B cell (primary cell): ENCODE results near the gene RAPGEF6. TPM values are rescaled to one million over a fixed set of nuclear protein-coding genes. Genes with fewer than 3 reads are reported as not detected.

Source experiments
- ATAC-seq: fragments of 200-7000 bp; cut with Tn5 transposase; one replicate; pipeline ENCODE4 v1.10.0; 2021; ENCODE audit warnings: low read depth, mild to moderate bottlenecking, moderate number of reproducible peaks, moderate library complexity
- CTCF ChIA-PET: fragments of 350-600 bp; sonication (Branson Sonifier 250); formaldehyde crosslinking; loops from one replicate; lab custom pipeline; 2021; ENCODE audit warnings: antibody characterized with exemption, inconsistent platforms; lab: Charles Lee
- POLR2A ChIA-PET: fragments of 350-600 bp; sonication (Branson Sonifier 250); formaldehyde crosslinking; loops from one replicate; lab custom pipeline; 2021; ENCODE audit warnings: antibody characterized with exemption; lab: Charles Lee
- DNase-seq: peaks from one replicate; pipeline ENCODE4 v3.0.0; 2013
- H2AFZ ChIP-seq: 2 replicates; pipeline ENCODE4 v1.6.1; 2012; ENCODE audit warnings: mild to moderate bottlenecking, low read depth, low read length; ENCODE audit not compliant: insufficient read depth, poor library complexity, severe bottlenecking
- H3K27ac ChIP-seq, 2 donors: 1 replicate in 1 of 2; 2 replicates in 1 of 2; pipeline ENCODE4 v1.5.1; 2012 to 2013; ENCODE audit warnings: low read length in 2 of 2, mild to moderate bottlenecking in 2 of 2, moderate library complexity in 1 of 2
- H3K27me3 ChIP-seq, 4 experiments: fragments of 200-600 bp in 1 of 4; sonication (generic) in 1 of 4; replicated peaks in 1 of 4; 1 replicate in 2 of 4; 2 replicates in 2 of 4; pipeline versions ENCODE4 v1.6.1 to v1.7.0; 2013 to 2016; ENCODE audit warnings: low read length in 3 of 4, mild to moderate bottlenecking in 2 of 4, mixed read lengths in 1 of 4, moderate library complexity in 1 of 4; ENCODE audit not compliant: insufficient read depth in 4 of 4, control insufficient read depth in 3 of 4; ENCODE audit errors: control extremely low read depth in 1 of 4
- H3K36me3 ChIP-seq, 2 experiments: replicated peaks in 1 of 2; 1 replicate in 1 of 2; 2 replicates in 1 of 2; pipeline versions ENCODE4 v1.6.1 to v1.7.1; 2013; ENCODE audit warnings: low read length in 1 of 2; ENCODE audit not compliant: insufficient read depth in 2 of 2, control insufficient read depth in 1 of 2; ENCODE audit errors: control extremely low read depth in 1 of 2, extremely low read depth in 1 of 2
- H3K4me1 ChIP-seq, 2 donors: fragments of 200-600 bp in 1 of 2; sonication (generic) in 1 of 2; 1 replicate in 1 of 2; 2 replicates in 1 of 2; pipeline versions ENCODE4 v1.5.1 to v1.6.1; 2013 to 2017; ENCODE audit warnings: low read length in 2 of 2; ENCODE audit not compliant: control insufficient read depth in 2 of 2, insufficient read depth in 2 of 2
- H3K4me2 ChIP-seq: replicated peaks from 2 replicates; pipeline ENCODE3; 2012; ENCODE audit warnings: mild to moderate bottlenecking, low read depth, low read length; ENCODE audit not compliant: poor library complexity, severe bottlenecking
- H3K4me3 ChIP-seq, 5 experiments: fragments of 200-600 bp in 1 of 5; sonication (generic) in 1 of 5; 1 replicate in 3 of 5; 2 replicates in 2 of 5; pipeline versions ENCODE4 v1.5.1 to v1.7.0; 2011 to 2016; ENCODE audit warnings: low read length in 4 of 5, mild to moderate bottlenecking in 4 of 5, low read depth in 2 of 5, control low read depth in 1 of 5, moderate library complexity in 1 of 5; ENCODE audit not compliant: insufficient read depth in 1 of 5; ENCODE audit errors: control extremely low read depth in 1 of 5, extremely low read depth in 1 of 5
- H3K79me2 ChIP-seq: fragments of 200-600 bp; sonication (generic); one replicate; pipeline ENCODE4 v1.6.0; 2016; ENCODE audit warnings: low read length; ENCODE audit not compliant: control insufficient read depth, insufficient read depth
- H3K9ac ChIP-seq: fragments of 200-600 bp; sonication (generic); 2 replicates; pipeline ENCODE4 v1.6.1; 2017; ENCODE audit warnings: mild to moderate bottlenecking, low read length, moderate library complexity
- H3K9me3 ChIP-seq, 3 donors: one replicate each; pipeline versions ENCODE4 v1.6.1 to v1.7.1; 2013; ENCODE audit warnings: low read length in 2 of 3; ENCODE audit not compliant: control insufficient read depth in 2 of 3, insufficient read depth in 1 of 3; ENCODE audit errors: control extremely low read depth in 1 of 3
- H4K20me1 ChIP-seq: 2 replicates; pipeline ENCODE4 v1.6.0; 2012; ENCODE audit warnings: mild to moderate bottlenecking, low read length; ENCODE audit not compliant: insufficient read depth, control insufficient read depth, poor library complexity, severe bottlenecking
- H3K27ac Mint-ChIP-seq: one replicate; pipeline ENCODE4 v1.8.0; 2021; ENCODE audit warnings: mixed read lengths
- H3K27me3 Mint-ChIP-seq: one replicate; pipeline ENCODE4 v1.8.0; 2021; ENCODE audit warnings: mixed read lengths
- H3K4me1 Mint-ChIP-seq: one replicate; pipeline ENCODE4 v1.8.0; 2021; ENCODE audit warnings: mixed read lengths
- H3K4me3 Mint-ChIP-seq: one replicate; pipeline ENCODE4 v1.8.0; 2021; ENCODE audit warnings: mixed read lengths
- H3K9me3 Mint-ChIP-seq: one replicate; pipeline ENCODE4 v1.8.0; 2022; ENCODE audit warnings: mixed read lengths; ENCODE audit not compliant: insufficient read depth
- EZH2 ChIP-seq: IDR thresholded peaks from 2 replicates; pipeline ENCODE4 v1.6.1; 2012; ENCODE audit warnings: borderline replicate concordance, low read depth, mild to moderate bottlenecking, moderate library complexity, low read length; ENCODE audit not compliant: insufficient read depth, poor library complexity, severe bottlenecking
- WGBS: methylation state at CpG from one replicate; pipeline ENCODE4 v1.1.5; 2013; ENCODE audit warnings: missing lambda C conversion rate; ENCODE audit not compliant: insufficient coverage; 5-methylcytosine and 5-hydroxymethylcytosine counted together
- intact Hi-C: fragments of 100-400 bp; cut with micrococcal nuclease; formaldehyde crosslinking; loops from one replicate; pipeline ENCODE4 v1.10.0; 2022
- polyA plus RNA-seq: library from polyadenylated mRNA; depleted of rRNA; stranded (reverse); fragments of >200 nt; gene quantifications from 2 replicates; pipeline ENCODE4 v1.2.3, GENCODE V29; 2012
- small RNA-seq: library from RNA; depleted of rRNA; stranded (forward); fragments of <200 nt; gene quantifications from one replicate; pipeline ENCODE3, GENCODE V24; 2012; ENCODE audit warnings: low replicate concordance, low read depth; ENCODE audit not compliant: insufficient read length
- total RNA-seq, 2 donors: library from RNA; stranded (reverse); fragments of 120-200 nt in 1 of 2; gene quantifications; 1 replicate in 1 of 2; 2 replicates in 1 of 2; pipeline versions ENCODE4 v1.2.3 to v1.2.4, GENCODE V29; 2013 to 2022
- TF ChIP-seq, protein P1 (sequence below): fragments of 200-600 bp; IDR thresholded peaks from one replicate; pipeline ENCODE4 v1.8.0; 2022; ENCODE audit warnings: antibody characterized with exemption, mild to moderate bottlenecking

RAPGEF6 gene
- total and polyA plus RNA-seq, 2 donors (not counting 1 experiment from before 2014, with no cell fraction given): 9.8 to 56.2 TPM

DNA sequence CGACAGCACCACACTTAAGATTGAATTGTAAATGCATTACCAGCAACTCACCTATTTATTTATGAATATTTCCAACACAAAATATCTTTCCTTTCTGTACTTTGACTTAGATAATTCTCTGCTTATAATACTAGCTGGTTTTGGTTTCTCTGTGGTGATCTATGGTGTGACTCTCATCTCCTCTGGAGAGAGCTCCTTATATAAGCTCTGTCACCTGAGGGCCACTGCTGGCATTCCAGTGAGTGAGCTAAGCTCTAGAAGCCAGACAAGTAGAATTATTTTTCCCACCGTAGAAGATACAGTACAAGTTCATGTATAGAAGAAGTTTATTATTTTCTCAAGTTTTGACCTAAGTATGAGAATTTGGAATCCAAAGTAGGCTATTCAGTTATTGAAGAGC, 259.7 kb downstream of the RAPGEF6 start:
- TF ChIP-seq EZH2: no peak
- TF ChIP-seq, protein P1, sequence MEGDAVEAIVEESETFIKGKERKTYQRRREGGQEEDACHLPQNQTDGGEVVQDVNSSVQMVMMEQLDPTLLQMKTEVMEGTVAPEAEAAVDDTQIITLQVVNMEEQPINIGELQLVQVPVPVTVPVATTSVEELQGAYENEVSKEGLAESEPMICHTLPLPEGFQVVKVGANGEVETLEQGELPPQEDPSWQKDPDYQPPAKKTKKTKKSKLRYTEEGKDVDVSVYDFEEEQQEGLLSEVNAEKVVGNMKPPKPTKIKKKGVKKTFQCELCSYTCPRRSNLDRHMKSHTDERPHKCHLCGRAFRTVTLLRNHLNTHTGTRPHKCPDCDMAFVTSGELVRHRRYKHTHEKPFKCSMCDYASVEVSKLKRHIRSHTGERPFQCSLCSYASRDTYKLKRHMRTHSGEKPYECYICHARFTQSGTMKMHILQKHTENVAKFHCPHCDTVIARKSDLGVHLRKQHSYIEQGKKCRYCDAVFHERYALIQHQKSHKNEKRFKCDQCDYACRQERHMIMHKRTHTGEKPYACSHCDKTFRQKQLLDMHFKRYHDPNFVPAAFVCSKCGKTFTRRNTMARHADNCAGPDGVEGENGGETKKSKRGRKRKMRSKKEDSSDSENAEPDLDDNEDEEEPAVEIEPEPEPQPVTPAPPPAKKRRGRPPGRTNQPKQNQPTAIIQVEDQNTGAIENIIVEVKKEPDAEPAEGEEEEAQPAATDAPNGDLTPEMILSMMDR: no peak
- WGBS: no CpG with 5 or more reads among the region's 2 CpGs
- Histone ChIP-seq H3K9ac (peak overlapping the region; percentile 44), H3K36me3 (no peaks in the 10 kb centered on the region), H3K27me3 (no peaks in the 10 kb centered on the region), H3K4me1 (peaks cover 75 to 94% of the 10 kb centered on the region in 2 donors), H3K4me3 (peak overlapping the region in 2 of 5 experiments; percentile 5 to 37), H4K20me1 (no peaks in the 10 kb centered on the region), H3K27ac (peak overlapping the region; percentile 71 to 99), H3K4me2 (peak overlapping the region; percentile 65), H2AFZ (no peak overlapping the region), H3K79me2 (peaks cover 94% of the 10 kb centered on the region), H3K9me3 (peaks cover 0 to 6% (median 0%) of the 10 kb centered on the region in 3 donors)
- intact Hi-C loops: loop anchor here (1.0 to 10.0 kb wide), 3 partner anchors 17 to 419 kb away; partner anchors contain the start of gene FNIP1
- ATAC-seq: no peak
- H3K27me3 Mint-ChIP-seq: no peaks in the 10 kb centered on the region
- ChIA-PET CTCF (interaction anchor here (0.7 to 4.1 kb wide), 2 partner anchors 7 to 212 kb away, joined by 3 to 32 read pairs; no protein-coding TSS in a partner anchor), POLR2A (interaction anchor here (0.6 to 1.4 kb wide), 3 partner anchors 90 to 212 kb away, joined by 3 to 5 read pairs (median 3); no protein-coding TSS in a partner anchor)
- peak; percentile 50 for DNase-seq
- peak overlapping the region; percentile 81 for H3K27ac Mint-ChIP-seq
- peaks cover 84% of the 10 kb centered on the region for H3K4me1 Mint-ChIP-seq
- H3K4me3 Mint-ChIP-seq: peak overlapping the region; percentile 63
- no peaks in the 10 kb centered on the region for H3K9me3 Mint-ChIP-seq

Small RNA genes within 50 kb of the gene (small RNA-seq; reads per million reads assigned to genes)
- not detected for gene RF02271

Other genes with a start within 250 kb of the RAPGEF6 start
- gene FNIP1, start 161.8 kb upstream of the RAPGEF6 start, total RNA-seq: 52.8 and 57.8 TPM in 2 replicates
- gene FNIP1, start 161.8 kb upstream of the RAPGEF6 start, polyA plus RNA-seq: 10.3 and 18.4 TPM in 2 replicates